HepG2 (cell line): ENCODE data around the gene PANX1. TPM values are rescaled to one million over a fixed set of nuclear protein-coding genes. Genes with fewer than 3 reads are reported as not detected.

ENCODE experiments used
- FOXC1 ChIP-seq: sonication (generic); formaldehyde crosslinking; IDR thresholded peaks from 2 replicates; pipeline ENCODE4 v1.8.0; 2022; ENCODE audit warnings: mild to moderate bottlenecking, missing genetic modification reagents, borderline replicate concordance
- HES4 ChIP-seq: sonication (generic); formaldehyde crosslinking; IDR thresholded peaks from 2 replicates; pipeline ENCODE4 v1.9.0; 2021; ENCODE audit warnings: mild to moderate bottlenecking, missing genetic modification reagents, borderline replicate concordance
- NCOA1 ChIP-seq: sonication (generic); formaldehyde crosslinking; IDR thresholded peaks from 2 replicates; pipeline ENCODE4 v1.9.0; 2021; ENCODE audit warnings: missing genetic modification reagents
- NCOA5 ChIP-seq: sonication (generic); formaldehyde crosslinking; IDR thresholded peaks from 2 replicates; pipeline ENCODE4 v1.4.0; 2020; ENCODE audit warnings: missing genetic modification reagents
- NCOR1 ChIP-seq: fragments of 200-600 bp; sonication (generic); IDR thresholded peaks from 2 replicates; pipeline ENCODE4 v1.7.0; 2017; ENCODE audit warnings: antibody characterized with exemption, low read length, borderline replicate concordance
- SRSF9 ChIP-seq: fragments of 200-400 bp; formaldehyde crosslinking; IDR thresholded peaks from 2 replicates; pipeline ENCODE4 v1.6.1; 2018; ENCODE audit warnings: borderline replicate concordance, mild to moderate bottlenecking, low read depth, low read length; ENCODE audit not compliant: insufficient read depth, poor library complexity, severe bottlenecking
- TEAD3 ChIP-seq: optimal IDR thresholded peaks from 2 replicates; pipeline ENCODE3; 2016; ENCODE audit warnings: borderline replicate concordance
- TGIF2 ChIP-seq: IDR thresholded peaks from 2 replicates; pipeline ENCODE4 v1.6.1; 2016; ENCODE audit warnings: control low read depth, missing compliant biosample characterization
- ZFP1 ChIP-seq: IDR thresholded peaks from 2 replicates; pipeline ENCODE4 v1.6.1; 2016
- ZNF282 ChIP-seq: fragments of 450-650 bp; IDR thresholded peaks from 2 replicates; pipeline ENCODE4 v1.6.1; 2018; ENCODE audit not compliant: partially characterized antibody
- ZNF34 ChIP-seq: sonication (generic); formaldehyde crosslinking; IDR thresholded peaks from 2 replicates; pipeline ENCODE4 v1.4.0; 2020; ENCODE audit warnings: mild to moderate bottlenecking, missing genetic modification reagents, borderline replicate concordance
- ZNF501 ChIP-seq: sonication (generic); formaldehyde crosslinking; IDR thresholded peaks from 2 replicates; pipeline ENCODE4 v1.5.1; 2020; ENCODE audit warnings: mild to moderate bottlenecking, moderate library complexity, missing genetic modification reagents
- ZNF549 ChIP-seq: sonication (generic); formaldehyde crosslinking; IDR thresholded peaks from 2 replicates; pipeline ENCODE4 v1.5.0; 2020; ENCODE audit warnings: missing genetic modification reagents
- ZNF766 ChIP-seq: sonication (generic); formaldehyde crosslinking; IDR thresholded peaks from 2 replicates; pipeline ENCODE4 v1.5.0; 2020; ENCODE audit warnings: missing genetic modification reagents, borderline replicate concordance
- ZNF878 ChIP-seq: sonication (generic); formaldehyde crosslinking; IDR thresholded peaks from 2 replicates; pipeline ENCODE4 v1.8.1; 2023; ENCODE audit warnings: mild to moderate bottlenecking, missing genetic modification reagents, moderate library complexity
- ZSCAN20 ChIP-seq: sonication (generic); formaldehyde crosslinking; IDR thresholded peaks from 2 replicates; pipeline ENCODE4 v1.4.0; 2020; ENCODE audit warnings: missing genetic modification reagents, mild to moderate bottlenecking, borderline replicate concordance
- polyA plus RNA-seq, 8 experiments: library from polyadenylated mRNA; depleted of rRNA in 3 of 8; stranded (reverse) in 7 of 8; unstranded in 1 of 8; fragments of >200 nt; fragmentation: Illumina TruSeq in 4 of 8; extraction: Trizol in 4 of 8; gene quantifications; 2 replicates each; pipeline versions ENCODE4 v1.2.1 to v1.2.3, GENCODE V29; 2011 to 2016; ENCODE audit warnings: low read depth in 4 of 8, missing spikeins in 1 of 8, mixed read lengths in 1 of 8; ENCODE audit not compliant: insufficient read depth in 1 of 8
- total RNA-seq, 5 experiments: library from RNA; depleted of rRNA; stranded (reverse); fragments of >200 nt; fragmentation: Illumina TruSeq; extraction: Trizol; gene quantifications; 2 replicates each; pipeline ENCODE4 v1.2.3, GENCODE V29; 2016; ENCODE audit warnings: low read depth in 1 of 5
- TF ChIP-seq, protein P1 (sequence below): sonication (generic); formaldehyde crosslinking; IDR thresholded peaks from 2 replicates; pipeline ENCODE4 v1.4.0; 2020; ENCODE audit warnings: missing genetic modification reagents, mild to moderate bottlenecking, borderline replicate concordance
- TF ChIP-seq, protein P2 (sequence below): sonication (generic); formaldehyde crosslinking; IDR thresholded peaks from 2 replicates; pipeline ENCODE4 v1.5.1; 2020; ENCODE audit warnings: mild to moderate bottlenecking, missing genetic modification reagents, moderate library complexity
- TF ChIP-seq, protein P3 (sequence below): sonication (generic); formaldehyde crosslinking; IDR thresholded peaks from 2 replicates; pipeline ENCODE4 v1.5.0; 2020; ENCODE audit warnings: missing genetic modification reagents, mild to moderate bottlenecking, borderline replicate concordance
- TF ChIP-seq, protein P4 (sequence below): sonication (generic); formaldehyde crosslinking; IDR thresholded peaks from 2 replicates; pipeline ENCODE4 v1.9.0; 2021; ENCODE audit warnings: missing genetic modification reagents, mild to moderate bottlenecking, borderline replicate concordance

Gene PANX1
- total and polyA plus RNA-seq, 2 of the 13 experiments (the other 11 are each of a cell fraction or from before 2014, with no cell fraction given), result 8.3 to 24.8 TPM

DNA sequence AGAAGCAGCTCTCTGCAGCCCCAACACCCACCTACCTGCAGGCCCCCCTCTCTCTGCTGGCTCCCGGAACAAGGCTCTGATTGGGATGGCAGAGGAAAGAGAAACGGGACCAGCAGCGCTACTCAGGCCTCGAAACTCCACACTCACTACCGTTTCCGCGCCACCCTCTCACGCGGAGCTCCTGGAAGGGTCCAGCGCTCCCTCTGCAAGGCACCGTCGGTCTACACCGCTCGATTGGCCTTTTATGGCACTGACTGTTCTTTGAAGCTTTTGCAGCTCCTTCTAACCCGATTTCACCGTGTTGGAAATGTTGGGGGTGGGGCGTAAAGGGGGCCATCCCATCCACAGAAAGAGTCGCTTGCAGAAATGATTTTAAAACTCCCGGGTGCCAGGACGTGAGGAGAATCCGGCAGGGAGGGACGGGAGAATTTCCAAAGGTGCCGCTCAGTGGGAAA is 323 bp upstream of the PANX1 start (continued):
- TF ChIP-seq, protein P1, sequence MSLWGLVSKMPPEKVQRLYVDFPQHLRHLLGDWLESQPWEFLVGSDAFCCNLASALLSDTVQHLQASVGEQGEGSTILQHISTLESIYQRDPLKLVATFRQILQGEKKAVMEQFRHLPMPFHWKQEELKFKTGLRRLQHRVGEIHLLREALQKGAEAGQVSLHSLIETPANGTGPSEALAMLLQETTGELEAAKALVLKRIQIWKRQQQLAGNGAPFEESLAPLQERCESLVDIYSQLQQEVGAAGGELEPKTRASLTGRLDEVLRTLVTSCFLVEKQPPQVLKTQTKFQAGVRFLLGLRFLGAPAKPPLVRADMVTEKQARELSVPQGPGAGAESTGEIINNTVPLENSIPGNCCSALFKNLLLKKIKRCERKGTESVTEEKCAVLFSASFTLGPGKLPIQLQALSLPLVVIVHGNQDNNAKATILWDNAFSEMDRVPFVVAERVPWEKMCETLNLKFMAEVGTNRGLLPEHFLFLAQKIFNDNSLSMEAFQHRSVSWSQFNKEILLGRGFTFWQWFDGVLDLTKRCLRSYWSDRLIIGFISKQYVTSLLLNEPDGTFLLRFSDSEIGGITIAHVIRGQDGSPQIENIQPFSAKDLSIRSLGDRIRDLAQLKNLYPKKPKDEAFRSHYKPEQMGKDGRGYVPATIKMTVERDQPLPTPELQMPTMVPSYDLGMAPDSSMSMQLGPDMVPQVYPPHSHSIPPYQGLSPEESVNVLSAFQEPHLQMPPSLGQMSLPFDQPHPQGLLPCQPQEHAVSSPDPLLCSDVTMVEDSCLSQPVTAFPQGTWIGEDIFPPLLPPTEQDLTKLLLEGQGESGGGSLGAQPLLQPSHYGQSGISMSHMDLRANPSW (CRISPR knock-in tag), result no peak
- TF ChIP-seq TEAD3 (no peak), ZSCAN20 (no peak), SRSF9 (no peak), ZNF878 (CRISPR knock-in tag) (no peak), NCOA5 (no peak), HES4 (CRISPR knock-in tag) (no peak), ZNF34 (no peak), NCOA1 (no peak), TGIF2 (CRISPR knock-in tag) (no peak), ZFP1 (CRISPR knock-in tag) (no peak), ZNF549 (no peak), ZNF501 (CRISPR knock-in tag) (no peak), ZNF282 (no peak), ZNF766 (CRISPR knock-in tag) (no peak), NCOR1 (no peak), FOXC1 (CRISPR knock-in tag) (no peak)
- TF ChIP-seq, protein P2, sequence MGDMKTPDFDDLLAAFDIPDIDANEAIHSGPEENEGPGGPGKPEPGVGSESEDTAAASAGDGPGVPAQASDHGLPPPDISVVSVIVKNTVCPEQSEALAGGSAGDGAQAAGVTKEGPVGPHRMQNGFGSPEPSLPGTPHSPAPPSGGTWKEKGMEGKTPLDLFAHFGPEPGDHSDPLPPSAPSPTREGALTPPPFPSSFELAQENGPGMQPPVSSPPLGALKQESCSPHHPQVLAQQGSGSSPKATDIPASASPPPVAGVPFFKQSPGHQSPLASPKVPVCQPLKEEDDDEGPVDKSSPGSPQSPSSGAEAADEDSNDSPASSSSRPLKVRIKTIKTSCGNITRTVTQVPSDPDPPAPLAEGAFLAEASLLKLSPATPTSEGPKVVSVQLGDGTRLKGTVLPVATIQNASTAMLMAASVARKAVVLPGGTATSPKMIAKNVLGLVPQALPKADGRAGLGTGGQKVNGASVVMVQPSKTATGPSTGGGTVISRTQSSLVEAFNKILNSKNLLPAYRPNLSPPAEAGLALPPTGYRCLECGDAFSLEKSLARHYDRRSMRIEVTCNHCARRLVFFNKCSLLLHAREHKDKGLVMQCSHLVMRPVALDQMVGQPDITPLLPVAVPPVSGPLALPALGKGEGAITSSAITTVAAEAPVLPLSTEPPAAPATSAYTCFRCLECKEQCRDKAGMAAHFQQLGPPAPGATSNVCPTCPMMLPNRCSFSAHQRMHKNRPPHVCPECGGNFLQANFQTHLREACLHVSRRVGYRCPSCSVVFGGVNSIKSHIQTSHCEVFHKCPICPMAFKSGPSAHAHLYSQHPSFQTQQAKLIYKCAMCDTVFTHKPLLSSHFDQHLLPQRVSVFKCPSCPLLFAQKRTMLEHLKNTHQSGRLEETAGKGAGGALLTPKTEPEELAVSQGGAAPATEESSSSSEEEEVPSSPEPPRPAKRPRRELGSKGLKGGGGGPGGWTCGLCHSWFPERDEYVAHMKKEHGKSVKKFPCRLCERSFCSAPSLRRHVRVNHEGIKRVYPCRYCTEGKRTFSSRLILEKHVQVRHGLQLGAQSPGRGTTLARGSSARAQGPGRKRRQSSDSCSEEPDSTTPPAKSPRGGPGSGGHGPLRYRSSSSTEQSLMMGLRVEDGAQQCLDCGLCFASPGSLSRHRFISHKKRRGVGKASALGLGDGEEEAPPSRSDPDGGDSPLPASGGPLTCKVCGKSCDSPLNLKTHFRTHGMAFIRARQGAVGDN (CRISPR knock-in tag), result no peak
- TF ChIP-seq, protein P3, sequence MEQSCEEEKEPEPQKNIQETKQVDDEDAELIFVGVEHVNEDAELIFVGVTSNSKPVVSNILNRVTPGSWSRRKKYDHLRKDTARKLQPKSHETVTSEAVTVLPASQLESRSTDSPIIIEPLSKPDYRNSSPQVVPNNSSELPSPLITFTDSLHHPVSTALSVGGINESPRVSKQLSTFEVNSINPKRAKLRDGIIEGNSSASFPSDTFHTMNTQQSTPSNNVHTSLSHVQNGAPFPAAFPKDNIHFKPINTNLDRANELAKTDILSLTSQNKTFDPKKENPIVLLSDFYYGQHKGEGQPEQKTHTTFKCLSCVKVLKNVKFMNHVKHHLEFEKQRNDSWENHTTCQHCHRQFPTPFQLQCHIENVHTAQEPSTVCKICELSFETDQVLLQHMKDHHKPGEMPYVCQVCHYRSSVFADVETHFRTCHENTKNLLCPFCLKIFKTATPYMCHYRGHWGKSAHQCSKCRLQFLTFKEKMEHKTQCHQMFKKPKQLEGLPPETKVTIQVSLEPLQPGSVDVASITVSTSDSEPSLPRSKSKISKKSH (CRISPR knock-in tag), result no peak; the same call in 1 of the 2 replicates
- TF ChIP-seq, protein P4, sequence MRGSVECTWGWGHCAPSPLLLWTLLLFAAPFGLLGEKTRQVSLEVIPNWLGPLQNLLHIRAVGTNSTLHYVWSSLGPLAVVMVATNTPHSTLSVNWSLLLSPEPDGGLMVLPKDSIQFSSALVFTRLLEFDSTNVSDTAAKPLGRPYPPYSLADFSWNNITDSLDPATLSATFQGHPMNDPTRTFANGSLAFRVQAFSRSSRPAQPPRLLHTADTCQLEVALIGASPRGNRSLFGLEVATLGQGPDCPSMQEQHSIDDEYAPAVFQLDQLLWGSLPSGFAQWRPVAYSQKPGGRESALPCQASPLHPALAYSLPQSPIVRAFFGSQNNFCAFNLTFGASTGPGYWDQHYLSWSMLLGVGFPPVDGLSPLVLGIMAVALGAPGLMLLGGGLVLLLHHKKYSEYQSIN (CRISPR knock-in tag), result no peak
